Chondrocyte (in vitro differentiated cells): ENCODE results near the gene CSRP1. TPM values are rescaled to one million over a fixed set of nuclear protein-coding genes. Genes with fewer than 3 reads are reported as not detected.

ENCODE experiments used
- DNase-seq: peaks from one replicate; pipeline ENCODE4 v3.0.0; 2021; ENCODE audit warnings: mixed read lengths, low spot score
- H3K27ac Mint-ChIP-seq: one replicate; pipeline ENCODE4 v1.8.0; 2021; ENCODE audit warnings: mild to moderate bottlenecking, moderate library complexity, mixed read lengths; ENCODE audit not compliant: unreplicated experiment
- H3K27me3 Mint-ChIP-seq: 2 replicates; pipeline ENCODE4 v1.8.0; 2021; ENCODE audit warnings: low read depth, mixed read lengths
- H3K36me3 Mint-ChIP-seq: 2 replicates; pipeline ENCODE4 v1.8.0; 2021; ENCODE audit warnings: low read depth, mixed read lengths
- H3K4me1 Mint-ChIP-seq: 2 replicates; pipeline ENCODE4 v1.8.0; 2021; ENCODE audit warnings: low read depth, mild to moderate bottlenecking, mixed read lengths
- H3K4me3 Mint-ChIP-seq: one replicate; pipeline ENCODE4 v1.8.0; 2021; ENCODE audit warnings: mild to moderate bottlenecking, moderate library complexity, mixed read lengths; ENCODE audit not compliant: unreplicated experiment
- H3K9me3 Mint-ChIP-seq: 2 replicates; pipeline ENCODE4 v1.8.0; 2021; ENCODE audit warnings: low read depth, mixed read lengths
- CTCF ChIP-seq: fragments of 200-600 bp; sonication (generic); IDR thresholded peaks from 2 replicates; pipeline ENCODE4 v1.5.0; 2021; ENCODE audit warnings: antibody characterized with exemption, mild to moderate bottlenecking, moderate library complexity
- long read RNA-seq: library from polyadenylated mRNA; stranded (forward); transcript quantifications from one replicate; pipeline ENCODE4 v2.0.0, GENCODE V29; 2021
- total RNA-seq: library from RNA; stranded (reverse); gene quantifications from 3 replicates; pipeline ENCODE4 v1.2.1, GENCODE V29; 2021

Gene CSRP1
- total RNA-seq: 1.3 to 7.1 TPM (median 5.9 TPM) in 3 replicates
- long read RNA-seq, full-length matches to known transcripts: 3 of 6 reads
- long read RNA-seq, partial matches to known transcripts: 0 of 6 reads
- long read RNA-seq, other reads (novel, unspliced or antisense): 3 of 6 reads

- H3K27ac Mint-ChIP-seq: no peak within 1 kb of the TSS
- TF ChIP-seq CTCF: no peak
- H3K27me3 Mint-ChIP-seq: no peaks in the 10 kb centered on the region
- peaks cover 48% of the 10 kb centered on the region for H3K4me1 Mint-ChIP-seq
- H3K36me3 Mint-ChIP-seq: no peaks in the 10 kb centered on the region
- DNase-seq: no peak
- H3K9me3 Mint-ChIP-seq: no peaks in the 10 kb centered on the region
- no peak within 1 kb of the TSS for H3K4me3 Mint-ChIP-seq
Observed at GRCh38 chr1:201506557-201507359, at the start of gene CSRP1. Gene CSRP1, minus strand, starts transcription at chr1:201507123. Its CDS starts 10,820 bp downstream, at chr1:201496303.

- no peaks in the 10 kb centered on the region for H3K27me3 Mint-ChIP-seq
- H3K4me3 Mint-ChIP-seq: no peak overlapping the region
- no peaks in the 10 kb centered on the region for H3K9me3 Mint-ChIP-seq
- H3K36me3 Mint-ChIP-seq: no peaks in the 10 kb centered on the region
- H3K4me1 Mint-ChIP-seq: peaks cover 77% of the 10 kb centered on the region
- DNase-seq: no peak
- TF ChIP-seq CTCF: no peak
- H3K27ac Mint-ChIP-seq: no peak overlapping the region
Observed at GRCh38 chr1:201555593-201555945, 48.6 kb upstream of the CSRP1 start.

GRCh38 chr1:201554789-201555592 lies 48.1 kb upstream of the CSRP1 start:
- no peak overlapping the region for H3K4me3 Mint-ChIP-seq
- H3K27me3 Mint-ChIP-seq: no peaks in the 10 kb centered on the region
- DNase-seq: no peak
- no peaks in the 10 kb centered on the region for H3K9me3 Mint-ChIP-seq
- H3K27ac Mint-ChIP-seq: no peak overlapping the region
- peaks cover 72% of the 10 kb centered on the region for H3K4me1 Mint-ChIP-seq
- TF ChIP-seq CTCF: no peak
- H3K36me3 Mint-ChIP-seq: no peaks in the 10 kb centered on the region

- Mint-ChIP-seq H3K9me3 (no peaks in the 10 kb centered on the region), H3K4me1 (peaks cover 64% of the 10 kb centered on the region), H3K27me3 (no peaks in the 10 kb centered on the region), H3K36me3 (no peaks in the 10 kb centered on the region), H3K4me3 (no peak overlapping the region), H3K27ac (peak overlapping the region; percentile 88)
- no peak for DNase-seq
- TF ChIP-seq CTCF: no peak
Observed at GRCh38 chr1:201554190-201554600, 47.3 kb upstream of the CSRP1 start.

GRCh38 chr1:201553496-201554189 lies 46.7 kb upstream of the CSRP1 start:
- no peak for TF ChIP-seq CTCF
- no peak overlapping the region for H3K4me3 Mint-ChIP-seq
- H3K4me1 Mint-ChIP-seq: peaks cover 62% of the 10 kb centered on the region
- no peaks in the 10 kb centered on the region for H3K27me3 Mint-ChIP-seq
- no peaks in the 10 kb centered on the region for H3K36me3 Mint-ChIP-seq
- H3K27ac Mint-ChIP-seq: peak overlapping the region; percentile 88
- DNase-seq: no peak
- no peaks in the 10 kb centered on the region for H3K9me3 Mint-ChIP-seq
